ENCODE results near the gene ZFP91. TPM values are rescaled to one million over a fixed set of nuclear protein-coding genes. Genes with fewer than 3 reads are reported as not detected.

The ZFP91 gene
- total RNA-seq, 2 donors from 2014 or later: 45.8 to 58.8 TPM

- Histone ChIP-seq H3K27ac (no peak overlapping the region), H3K27me3 (replicated peaks; ENCODE audit: insufficient read depth) (no peaks in the 10 kb centered on the region), H3K36me3 (no peaks in the 10 kb centered on the region), H3K4me3 (no peak overlapping the region), H3K9me3 (no peaks in the 10 kb centered on the region), H3K4me1 (ENCODE audit: control insufficient read depth in 1 of 2, low read depth in 2 of 2) (peaks cover 11 to 24% of the 10 kb centered on the region in 2 donors)
- TF ChIP-seq CTCF (IDR thresholded peaks at IDR 0.05): no peak
- DNase-seq (ENCODE audit: low spot score): no peak
- no peak for ATAC-seq (ENCODE audit: insufficient number of reproducible peaks, low FRiP score, low read depth)
Observed at GRCh38 chr11:58586998-58587397, 8.1 kb downstream of the ZFP91 start.

GRCh38 chr11:58591659-58592058, 12.8 kb downstream of the ZFP91 start:
- Histone ChIP-seq H3K27ac (no peak overlapping the region), H3K4me1 (ENCODE audit: control insufficient read depth in 1 of 2, low read depth in 2 of 2) (peaks cover 3 to 7% of the 10 kb centered on the region in 2 donors), H3K9me3 (no peaks in the 10 kb centered on the region), H3K4me3 (no peak overlapping the region), H3K27me3 (replicated peaks; ENCODE audit: insufficient read depth) (no peaks in the 10 kb centered on the region), H3K36me3 (no peaks in the 10 kb centered on the region)
- ATAC-seq (ENCODE audit: insufficient number of reproducible peaks, low FRiP score, low read depth) (no peak), DNase-seq (ENCODE audit: low spot score) (no peak)
- TF ChIP-seq CTCF (IDR thresholded peaks at IDR 0.05): no peak

- H3K4me1 ChIP-seq (ENCODE audit: control insufficient read depth in 1 of 2, low read depth in 2 of 2): peaks cover 3 to 7% of the 10 kb centered on the region in 2 donors
- no peak for ATAC-seq (ENCODE audit: insufficient number of reproducible peaks, low FRiP score, low read depth)
- no peak for TF ChIP-seq CTCF (IDR thresholded peaks at IDR 0.05)
Observed at GRCh38 chr11:58592760-58593472, 14.1 kb downstream of the ZFP91 start.

GRCh38 chr11:58594826-58595225, 16.0 kb downstream of the ZFP91 start:
- Histone ChIP-seq H3K4me3 (no peak overlapping the region), H3K4me1 (ENCODE audit: control insufficient read depth in 1 of 2, low read depth in 2 of 2) (peaks cover 3 to 7% of the 10 kb centered on the region in 2 donors), H3K9me3 (no peaks in the 10 kb centered on the region), H3K27me3 (replicated peaks; ENCODE audit: insufficient read depth) (no peaks in the 10 kb centered on the region), H3K36me3 (no peaks in the 10 kb centered on the region), H3K27ac (no peak overlapping the region)
- DNase-seq (ENCODE audit: low spot score): no peak
- TF ChIP-seq CTCF (IDR thresholded peaks at IDR 0.05): no peak
- ATAC-seq (ENCODE audit: insufficient number of reproducible peaks, low FRiP score, low read depth): no peak

More at GRCh38 chr11:58592760-58593472, 14.1 kb downstream of the ZFP91 start:
- no peaks in the 10 kb centered on the region for H3K9me3 ChIP-seq
- H3K4me3 ChIP-seq: no peak overlapping the region
- no peak for DNase-seq (ENCODE audit: low spot score)
- no peak overlapping the region for H3K27ac ChIP-seq
- no peaks in the 10 kb centered on the region for H3K27me3 ChIP-seq (replicated peaks; ENCODE audit: insufficient read depth)
- H3K36me3 ChIP-seq: no peaks in the 10 kb centered on the region

GRCh38 chr11:58596621-58597020, 17.8 kb downstream of the ZFP91 start:
- no peaks in the 10 kb centered on the region for H3K36me3 ChIP-seq
- no peak for TF ChIP-seq CTCF (IDR thresholded peaks at IDR 0.05)
- peaks cover 7 to 8% of the 10 kb centered on the region in 2 donors for H3K4me1 ChIP-seq (ENCODE audit: control insufficient read depth in 1 of 2, low read depth in 2 of 2)

More at GRCh38 chr11:58596621-58597020, 17.8 kb downstream of the ZFP91 start:
- DNase-seq (ENCODE audit: low spot score) (no peak), ATAC-seq (ENCODE audit: insufficient number of reproducible peaks, low FRiP score, low read depth) (no peak)
- no peaks in the 10 kb centered on the region for H3K9me3 ChIP-seq
- no peak overlapping the region for H3K4me3 ChIP-seq
- no peak overlapping the region for H3K27ac ChIP-seq
- no peaks in the 10 kb centered on the region for H3K27me3 ChIP-seq (replicated peaks; ENCODE audit: insufficient read depth)
